Uterus (tissue), 2 donors: ENCODE results near the gene AGPAT2.

ENCODE experiments used
- POLR2A ChIP-seq, 2 donors: fragments of 450-650 bp; IDR thresholded peaks; one replicate each; pipeline ENCODE4 v1.6.1; 2016; ENCODE audit warnings: antibody characterized with exemption in 2 of 2, mild to moderate bottlenecking in 1 of 2, moderate library complexity in 1 of 2
- TF ChIP-seq, protein P1 (sequence below), 4 experiments: fragments of 200-600 bp in 2 of 4; fragments of 450-650 bp in 2 of 4; sonication (generic) in 2 of 4; IDR thresholded peaks; one replicate each; pipeline ENCODE4 v1.5.1; 2016 to 2019; ENCODE audit warnings: antibody characterized with exemption in 4 of 4, mild to moderate bottlenecking in 2 of 4, moderate library complexity in 1 of 4

DNA sequence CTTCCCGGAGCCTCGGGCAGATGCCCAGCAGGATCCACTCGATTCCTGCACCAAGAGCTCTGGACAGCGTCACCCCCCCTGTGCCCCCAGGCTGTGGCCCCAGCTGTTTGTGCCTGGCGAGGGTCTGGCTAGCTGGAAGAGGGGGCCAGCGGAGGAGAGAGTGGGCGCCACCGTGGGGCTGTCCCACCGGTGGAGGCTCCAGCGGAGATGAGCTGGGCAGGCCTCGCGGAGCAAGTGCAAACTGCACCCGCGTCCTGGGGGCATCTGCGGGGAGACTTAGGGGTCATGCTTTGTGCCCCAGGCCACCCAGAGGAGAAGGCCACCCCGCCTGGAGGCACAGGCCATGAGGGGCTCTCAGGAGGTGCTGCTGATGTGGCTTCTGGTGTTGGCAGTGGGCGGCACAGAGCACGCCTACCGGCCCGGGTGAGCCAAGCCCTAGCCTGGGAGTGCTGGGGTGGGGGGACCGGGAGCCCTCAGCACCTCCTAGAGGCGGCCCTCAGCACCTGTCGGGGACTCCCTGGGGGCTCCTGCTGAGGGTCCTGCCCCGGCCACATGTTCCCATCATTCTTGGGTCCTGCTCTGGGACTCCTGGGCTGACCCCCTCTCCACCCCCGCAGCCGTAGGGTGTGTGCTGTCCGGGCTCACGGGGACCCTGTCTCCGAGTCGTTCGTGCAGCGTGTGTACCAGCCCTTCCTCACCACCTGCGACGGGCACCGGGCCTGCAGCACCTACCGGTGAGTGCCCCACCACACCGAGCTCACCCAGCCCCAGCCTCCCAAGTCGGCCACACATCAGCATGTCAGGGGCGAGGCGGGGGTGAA, 19.1 kb downstream of the AGPAT2 start:
- TF ChIP-seq, protein P1, sequence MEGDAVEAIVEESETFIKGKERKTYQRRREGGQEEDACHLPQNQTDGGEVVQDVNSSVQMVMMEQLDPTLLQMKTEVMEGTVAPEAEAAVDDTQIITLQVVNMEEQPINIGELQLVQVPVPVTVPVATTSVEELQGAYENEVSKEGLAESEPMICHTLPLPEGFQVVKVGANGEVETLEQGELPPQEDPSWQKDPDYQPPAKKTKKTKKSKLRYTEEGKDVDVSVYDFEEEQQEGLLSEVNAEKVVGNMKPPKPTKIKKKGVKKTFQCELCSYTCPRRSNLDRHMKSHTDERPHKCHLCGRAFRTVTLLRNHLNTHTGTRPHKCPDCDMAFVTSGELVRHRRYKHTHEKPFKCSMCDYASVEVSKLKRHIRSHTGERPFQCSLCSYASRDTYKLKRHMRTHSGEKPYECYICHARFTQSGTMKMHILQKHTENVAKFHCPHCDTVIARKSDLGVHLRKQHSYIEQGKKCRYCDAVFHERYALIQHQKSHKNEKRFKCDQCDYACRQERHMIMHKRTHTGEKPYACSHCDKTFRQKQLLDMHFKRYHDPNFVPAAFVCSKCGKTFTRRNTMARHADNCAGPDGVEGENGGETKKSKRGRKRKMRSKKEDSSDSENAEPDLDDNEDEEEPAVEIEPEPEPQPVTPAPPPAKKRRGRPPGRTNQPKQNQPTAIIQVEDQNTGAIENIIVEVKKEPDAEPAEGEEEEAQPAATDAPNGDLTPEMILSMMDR (IDR thresholded peaks at IDR 0.05) = no peak
- TF ChIP-seq POLR2A (IDR thresholded peaks at IDR 0.05) = no peak
